GM12874 (cell line): ENCODE measurements around the gene TTC7B.

Source experiments
- TF ChIP-seq, protein P1 (sequence below): IDR thresholded peaks from 2 replicates; pipeline ENCODE4 v1.5.1; 2011; ENCODE audit warnings: low read depth, mild to moderate bottlenecking, control low read depth, low read length, moderate library complexity; ENCODE audit not compliant: insufficient read depth

Gene TTC7B

GRCh38 chr14:90655829-90656228 lies 160.4 kb downstream of the TTC7B start:
- TF ChIP-seq, protein P1, sequence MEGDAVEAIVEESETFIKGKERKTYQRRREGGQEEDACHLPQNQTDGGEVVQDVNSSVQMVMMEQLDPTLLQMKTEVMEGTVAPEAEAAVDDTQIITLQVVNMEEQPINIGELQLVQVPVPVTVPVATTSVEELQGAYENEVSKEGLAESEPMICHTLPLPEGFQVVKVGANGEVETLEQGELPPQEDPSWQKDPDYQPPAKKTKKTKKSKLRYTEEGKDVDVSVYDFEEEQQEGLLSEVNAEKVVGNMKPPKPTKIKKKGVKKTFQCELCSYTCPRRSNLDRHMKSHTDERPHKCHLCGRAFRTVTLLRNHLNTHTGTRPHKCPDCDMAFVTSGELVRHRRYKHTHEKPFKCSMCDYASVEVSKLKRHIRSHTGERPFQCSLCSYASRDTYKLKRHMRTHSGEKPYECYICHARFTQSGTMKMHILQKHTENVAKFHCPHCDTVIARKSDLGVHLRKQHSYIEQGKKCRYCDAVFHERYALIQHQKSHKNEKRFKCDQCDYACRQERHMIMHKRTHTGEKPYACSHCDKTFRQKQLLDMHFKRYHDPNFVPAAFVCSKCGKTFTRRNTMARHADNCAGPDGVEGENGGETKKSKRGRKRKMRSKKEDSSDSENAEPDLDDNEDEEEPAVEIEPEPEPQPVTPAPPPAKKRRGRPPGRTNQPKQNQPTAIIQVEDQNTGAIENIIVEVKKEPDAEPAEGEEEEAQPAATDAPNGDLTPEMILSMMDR = no peak

DNA sequence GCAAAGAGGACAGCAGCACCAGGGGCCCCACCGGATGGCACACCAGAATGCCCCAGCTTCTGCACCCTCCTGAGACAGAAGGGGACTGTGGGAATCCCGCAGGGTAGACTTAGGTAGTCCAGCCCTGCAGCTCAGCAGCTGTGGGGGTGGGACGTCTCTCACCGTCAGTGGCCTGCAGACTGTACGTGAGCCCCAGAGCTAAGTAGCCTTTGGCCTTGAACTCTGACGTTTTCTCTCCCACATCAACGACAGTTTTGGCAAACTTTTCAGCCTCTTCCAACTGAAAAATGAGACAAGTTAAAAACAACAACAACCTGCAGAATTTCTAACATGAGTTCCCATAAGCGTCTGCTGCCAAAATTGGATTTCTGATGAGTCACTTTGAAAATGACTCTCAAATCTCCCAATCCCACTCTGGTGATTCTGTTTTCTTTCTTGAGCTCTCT lies 161.4 kb downstream of the TTC7B start:
- TF ChIP-seq, protein P1 = no peak

DNA sequence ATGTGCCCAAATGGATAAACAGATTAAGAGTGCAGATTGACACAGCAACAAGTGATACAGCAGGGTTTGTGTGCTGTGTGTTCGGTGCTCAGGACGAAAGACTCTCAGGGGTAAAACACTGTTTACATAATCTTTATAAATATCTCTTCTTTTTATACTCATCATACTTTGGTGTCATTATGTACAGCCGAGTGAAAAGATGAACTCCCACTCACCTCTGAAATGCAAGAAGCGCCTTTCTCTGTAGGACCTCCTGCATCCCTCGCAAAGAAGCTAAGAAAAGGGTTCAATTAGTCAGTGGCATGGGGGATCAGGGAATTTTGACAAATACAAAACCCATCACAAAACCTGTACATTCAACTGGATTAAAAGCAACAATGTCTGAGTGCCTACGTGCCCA lies 163.6 kb downstream of the TTC7B start:
- TF ChIP-seq, protein P1 = no peak

DNA sequence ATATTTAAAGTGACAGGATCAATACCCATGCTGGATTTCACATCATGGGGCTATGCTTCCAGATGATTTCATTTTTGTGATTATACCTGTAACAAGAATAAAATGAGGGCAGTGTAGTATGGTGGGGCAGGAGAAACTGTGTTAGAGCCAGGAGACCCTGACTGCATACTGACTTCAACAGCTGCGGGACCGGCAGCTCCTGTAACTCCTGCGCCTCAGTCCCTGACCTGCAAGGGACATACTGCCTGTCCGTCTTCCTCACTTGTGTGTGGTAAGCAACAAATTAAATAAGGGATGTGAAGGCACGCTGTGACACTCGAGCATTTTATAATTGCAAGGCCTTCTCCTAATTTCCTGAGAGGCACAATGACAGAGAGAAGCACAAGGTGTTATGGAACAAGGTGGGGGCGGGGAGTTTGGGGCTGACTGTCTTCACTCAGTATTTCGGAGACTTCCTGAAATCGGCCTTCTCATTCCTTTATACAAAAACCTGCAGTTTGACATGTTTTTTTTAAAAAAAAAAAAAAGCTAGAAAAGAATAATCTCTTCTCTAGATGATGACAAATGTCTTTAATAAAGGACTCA lies 164.2 kb downstream of the TTC7B start:
- TF ChIP-seq, protein P1 = no peak

DNA sequence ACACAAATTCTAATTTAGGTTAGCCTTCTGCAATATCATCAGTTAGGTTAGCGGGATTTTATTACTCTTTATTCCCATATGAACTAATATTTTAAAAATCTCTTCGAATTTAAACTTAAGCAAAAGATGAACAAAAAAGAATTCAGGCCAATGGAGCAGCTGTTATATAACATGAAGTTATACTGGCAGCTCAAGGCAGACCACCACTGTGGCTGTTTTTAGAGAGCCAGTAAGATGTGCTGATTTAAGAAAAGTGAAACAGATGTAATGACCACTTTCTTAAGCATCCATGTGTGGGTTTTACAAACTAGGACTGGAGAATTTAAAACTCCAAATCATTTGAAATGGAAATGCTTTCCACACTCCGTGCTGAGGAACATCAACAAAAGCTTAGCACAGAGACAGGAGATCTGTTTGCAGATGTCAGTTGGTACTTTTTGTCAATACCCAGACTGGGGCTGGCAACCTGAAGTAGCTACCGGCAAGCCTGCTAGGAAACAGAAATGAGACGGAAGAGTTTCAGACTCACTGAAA lies 164.9 kb downstream of the TTC7B start:
- TF ChIP-seq, protein P1 = no peak

GRCh38 chr14:90649557-90650135 lies 166.6 kb downstream of the TTC7B start:
- TF ChIP-seq, protein P1 = no peak

DNA sequence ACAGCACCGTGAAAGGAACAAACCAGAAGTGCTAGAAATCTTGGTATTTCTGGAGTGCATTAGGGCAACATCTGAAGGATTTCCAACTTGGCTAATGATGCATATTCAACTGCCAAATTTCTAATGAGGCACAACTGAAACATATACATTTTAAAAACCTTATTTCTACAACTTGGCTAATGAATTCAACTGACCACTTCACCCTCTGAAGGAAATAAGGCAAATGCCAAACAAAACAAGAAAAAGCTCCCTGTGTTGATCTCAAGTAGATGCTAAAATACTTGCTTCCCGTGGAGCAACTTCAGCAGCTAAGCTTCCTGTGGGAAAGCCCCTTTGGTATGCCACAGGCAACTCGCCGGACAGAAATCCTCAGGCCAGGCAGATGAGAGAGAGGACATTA lies 167.1 kb downstream of the TTC7B start:
- TF ChIP-seq, protein P1 = no peak
